ENCODE data around the gene GPR87.

- TF ChIP-seq POLR2A (IDR thresholded peaks at IDR 0.05) = peak in 1 of 3 donors; percentile 21
- TF ChIP-seq, protein P1, sequence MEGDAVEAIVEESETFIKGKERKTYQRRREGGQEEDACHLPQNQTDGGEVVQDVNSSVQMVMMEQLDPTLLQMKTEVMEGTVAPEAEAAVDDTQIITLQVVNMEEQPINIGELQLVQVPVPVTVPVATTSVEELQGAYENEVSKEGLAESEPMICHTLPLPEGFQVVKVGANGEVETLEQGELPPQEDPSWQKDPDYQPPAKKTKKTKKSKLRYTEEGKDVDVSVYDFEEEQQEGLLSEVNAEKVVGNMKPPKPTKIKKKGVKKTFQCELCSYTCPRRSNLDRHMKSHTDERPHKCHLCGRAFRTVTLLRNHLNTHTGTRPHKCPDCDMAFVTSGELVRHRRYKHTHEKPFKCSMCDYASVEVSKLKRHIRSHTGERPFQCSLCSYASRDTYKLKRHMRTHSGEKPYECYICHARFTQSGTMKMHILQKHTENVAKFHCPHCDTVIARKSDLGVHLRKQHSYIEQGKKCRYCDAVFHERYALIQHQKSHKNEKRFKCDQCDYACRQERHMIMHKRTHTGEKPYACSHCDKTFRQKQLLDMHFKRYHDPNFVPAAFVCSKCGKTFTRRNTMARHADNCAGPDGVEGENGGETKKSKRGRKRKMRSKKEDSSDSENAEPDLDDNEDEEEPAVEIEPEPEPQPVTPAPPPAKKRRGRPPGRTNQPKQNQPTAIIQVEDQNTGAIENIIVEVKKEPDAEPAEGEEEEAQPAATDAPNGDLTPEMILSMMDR (IDR thresholded peaks at IDR 0.05) = no peak
Measured at GRCh38 chr3:151329363-151329762, 12.7 kb upstream of the GPR87 start, which contains the start of gene P2RY13.
